ENCODE measurements around the gene GOLGA8M.
"Not testable (repeated sequence)": the region's sequence is repeated elsewhere in the genome, so short reads cannot be mapped to it uniquely, and the experiment has no call there.

GOLGA8M gene

GRCh38 chr15:28656018-28656360 is 56.2 kb downstream of the GOLGA8M start:
- not testable (repeated sequence) for DNase-seq

GRCh38 chr15:28655329-28656017 is 56.7 kb downstream of the GOLGA8M start:
- DNase-seq = not testable (repeated sequence)

GRCh38 chr15:28654194-28654593 is 58.0 kb downstream of the GOLGA8M start:
- DNase-seq = not testable (repeated sequence)

- DNase-seq = not testable (repeated sequence)
These were observed 59.7 kb downstream of the GOLGA8M start for GRCh38 chr15:28652538-28652937.

All from SW 1271 (cell line).